Tongue (tissue), 2 donors: ENCODE measurements around the gene EPB41L4B. TPM values are rescaled to one million over a fixed set of nuclear protein-coding genes. Genes with fewer than 3 reads are reported as not detected.

Experiments used
- small RNA-seq: library from RNA; depleted of rRNA; stranded (forward); fragments of <200 nt; gene quantifications from one replicate; pipeline ENCODE3, GENCODE V24; 2014; ENCODE audit warnings: low replicate concordance
- total RNA-seq: library from RNA; depleted of rRNA; stranded (reverse); fragments of >200 nt; gene quantifications from one replicate; pipeline ENCODE4 v1.2.3, GENCODE V29; 2014

Gene EPB41L4B
- total RNA-seq, 1 donor from 2014 or later, result 5.8 TPM

Small RNA genes lying within 50 kb of the gene (small RNA-seq; reads per million reads assigned to genes)
- gene RF00019 (not detected), gene RNU6-984P (not detected)

Other genes with a start within 250 kb of the EPB41L4B start
- 79.0 TPM for gene TMEM245, start 201.1 kb downstream of the EPB41L4B start, total RNA-seq
- 4.7 TPM for gene FRRS1L, start 153.8 kb downstream of the EPB41L4B start, total RNA-seq
- gene PTPN3, start 177.2 kb upstream of the EPB41L4B start, total RNA-seq, result 5.9 TPM